Endothelial cell of umbilical vein (primary cell): Measurements from ENCODE around the gene TCERG1.

Experiments
- CTCF ChIP-seq, 2 donors: IDR thresholded peaks; 1 replicate in 1 of 2; 2 replicates in 1 of 2; pipeline ENCODE4 v1.5.1; 2011; ENCODE audit warnings: low read length in 2 of 2, mild to moderate bottlenecking in 2 of 2, moderate library complexity in 2 of 2, control low read depth in 1 of 2, inconsistent platforms in 1 of 2, low read depth in 1 of 2; ENCODE audit not compliant: insufficient read depth in 1 of 2; ENCODE audit errors: extremely low read depth in 1 of 2
- GATA2 ChIP-seq: IDR thresholded peaks from 2 replicates; pipeline ENCODE4 v1.7.0; 2011; ENCODE audit warnings: low read depth, mild to moderate bottlenecking, moderate library complexity, mixed read lengths, low read length; ENCODE audit not compliant: insufficient read length, insufficient read depth
- JUN ChIP-seq: IDR thresholded peaks from 2 replicates; pipeline ENCODE4 v1.6.1; 2011; ENCODE audit warnings: borderline replicate concordance, low read depth; ENCODE audit not compliant: insufficient read length, insufficient read depth
- POLR2A ChIP-seq: IDR thresholded peaks from 2 replicates; pipeline ENCODE4 v1.6.1; 2012; ENCODE audit warnings: low read depth, mild to moderate bottlenecking, control low read depth, low read length
- POLR2AphosphoS5 ChIP-seq: IDR thresholded peaks from 2 replicates; pipeline ENCODE4 v1.6.1; 2012; ENCODE audit warnings: low read depth, mild to moderate bottlenecking, control low read depth, low read length, moderate library complexity; ENCODE audit not compliant: insufficient read depth

- no peak for TF ChIP-seq CTCF (IDR thresholded peaks at IDR 0.05; ENCODE audit: extremely low read depth in 1 of 2, insufficient read depth in 1 of 2, low read depth in 1 of 2, low read length in 2 of 2)
- no peak for TF ChIP-seq POLR2A
- no peak for TF ChIP-seq POLR2AphosphoS5
- TF ChIP-seq GATA2: no peak
- TF ChIP-seq JUN: no peak
Observed at GRCh38 chr5:146515473-146516150, 68.5 kb downstream of the TCERG1 start.
